Spinal cord (tissue), 10 donors: ENCODE results near the gene PDGFRA. TPM values are rescaled to one million over a fixed set of nuclear protein-coding genes. Genes with fewer than 3 reads are reported as not detected.
A peak's percentile ranks its signal among the peaks of the same experiment; 100 is the strongest.
"Not testable (repeated sequence)": the region's sequence is repeated elsewhere in the genome, so short reads cannot be mapped to it uniquely, and the experiment has no call there.

ENCODE experiments used
- DNase-seq, 6 donors: peaks; one replicate each; pipeline versions ENCODE4 v3.0.0 to v3.0.0-alpha.2; 2013 to 2015; ENCODE audit warnings: low spot score in 6 of 6, low read depth in 4 of 6
- H3K27ac ChIP-seq: one replicate; pipeline ENCODE4 v1.5.1; 2013; ENCODE audit warnings: low read depth, low read length, control low read depth
- H3K27me3 ChIP-seq: one replicate; pipeline ENCODE4 v1.6.1; 2013; ENCODE audit warnings: low read length; ENCODE audit not compliant: control insufficient read depth, insufficient read depth
- H3K36me3 ChIP-seq: one replicate; pipeline ENCODE4 v1.6.1; 2013; ENCODE audit warnings: low read length; ENCODE audit not compliant: control insufficient read depth, insufficient read depth
- H3K4me1 ChIP-seq: one replicate; pipeline ENCODE4 v1.6.1; 2013; ENCODE audit warnings: low read length; ENCODE audit not compliant: control insufficient read depth, insufficient read depth
- H3K4me3 ChIP-seq: one replicate; pipeline ENCODE4 v1.5.1; 2013; ENCODE audit warnings: low read depth, low read length, control low read depth
- H3K9me3 ChIP-seq: one replicate; pipeline ENCODE4 v1.6.1; 2013; ENCODE audit warnings: low read length; ENCODE audit not compliant: control insufficient read depth, insufficient read depth
- WGBS: methylation state at CpG from one replicate; pipeline ENCODE4 v1.1.5; 2013; ENCODE audit warnings: missing lambda C conversion rate; ENCODE audit not compliant: insufficient coverage; 5-methylcytosine and 5-hydroxymethylcytosine counted together
- polyA plus RNA-seq, 2 donors: library from polyadenylated mRNA; unstranded; fragments of 120-200 nt; gene quantifications; one replicate each; pipeline ENCODE4 v1.2.1, GENCODE V29; 2013; ENCODE audit not compliant: insufficient read length in 2 of 2
- total RNA-seq, 2 donors: library from RNA; depleted of rRNA in 1 of 2; stranded (reverse); fragments of 120-200 nt in 1 of 2; fragments of >200 nt in 1 of 2; gene quantifications; one replicate each; pipeline versions ENCODE4 v1.2.3 to v1.2.4, GENCODE V29; 2013 to 2014
- donor health status: healthy.

PDGFRA gene
- total and polyA plus RNA-seq, 4 donors: 82.6 to 171 (median 140) TPM

DNA sequence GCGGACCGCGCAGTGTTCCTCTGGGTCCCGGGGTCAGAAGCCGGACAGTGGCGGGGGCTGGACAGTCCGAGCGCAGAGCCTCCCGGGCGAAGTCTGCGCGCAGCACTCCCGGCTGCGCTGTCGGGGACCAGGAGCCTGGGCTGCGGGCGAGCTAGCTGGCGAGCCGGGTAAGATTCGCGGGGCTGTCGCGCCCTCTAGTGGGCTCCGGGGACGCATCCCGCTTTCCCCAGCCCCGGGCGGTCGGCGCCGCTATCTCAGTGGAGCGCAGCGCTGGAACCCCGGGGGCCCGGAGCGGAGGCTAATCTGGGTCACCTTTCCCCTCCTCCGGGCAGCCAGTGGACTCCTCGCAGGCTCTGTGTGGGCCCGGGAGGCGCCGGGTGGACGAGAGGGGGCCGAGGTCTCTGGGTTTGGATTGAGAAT lies 4.2 kb downstream of the PDGFRA start:
- under 1% methylated on average over 42 of the region's 43 CpGs for WGBS
- Histone ChIP-seq H3K27ac (peak overlapping the region; percentile 31), H3K27me3 (peaks cover 51% of the 10 kb centered on the region), H3K4me3 (peak overlapping the region; percentile 46), H3K36me3 (peaks cover 3% of the 10 kb centered on the region), H3K4me1 (peaks cover 50% of the 10 kb centered on the region), H3K9me3 (no peaks in the 10 kb centered on the region)
- peak in 3 of 6 donors; percentile 53 to 95 (median 93) for DNase-seq

DNA sequence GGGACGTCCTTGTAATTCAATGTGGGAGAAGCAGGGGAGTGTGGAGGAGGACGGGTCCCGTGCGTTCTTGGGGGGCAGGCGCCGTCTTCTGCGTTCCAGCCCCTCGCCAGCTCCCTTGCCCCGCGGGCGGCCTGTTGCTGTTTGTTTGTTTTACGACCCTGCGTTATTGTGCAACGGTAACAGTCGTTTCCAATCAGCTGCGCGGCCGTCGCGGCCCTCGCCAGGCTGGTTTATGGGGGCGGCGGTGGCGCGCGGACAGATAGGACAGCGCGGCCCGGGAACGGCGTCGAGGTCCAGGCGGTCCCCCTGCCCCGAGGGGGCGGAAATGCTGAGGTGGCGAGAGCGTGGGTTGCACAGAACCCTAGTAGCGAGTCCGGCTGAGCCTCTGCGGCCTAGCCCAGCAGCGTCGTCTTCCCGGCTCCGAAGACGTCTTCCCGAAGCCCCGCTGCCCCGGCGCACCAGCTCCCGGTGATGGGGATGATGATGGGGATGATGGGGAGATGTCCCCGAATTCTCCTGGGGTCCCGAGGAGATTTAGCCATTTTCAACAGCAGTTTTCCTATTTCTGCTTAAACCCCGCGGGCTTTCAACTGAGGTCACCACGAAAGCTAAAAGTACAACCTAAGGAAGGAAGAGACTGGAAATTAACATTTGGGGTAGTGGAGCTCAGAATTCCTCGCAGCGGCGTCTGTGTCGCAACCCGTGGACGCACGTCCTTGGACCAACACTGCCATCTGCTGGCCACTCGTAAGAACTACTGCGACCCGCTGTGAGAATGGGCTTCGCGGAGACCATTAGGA lies 4.8 kb downstream of the PDGFRA start:
- H3K27ac ChIP-seq: peak overlapping the region; percentile 31
- peak in 4 of 6 donors; percentile 69 to 95 (median 84) for DNase-seq
- peak overlapping the region; percentile 46 for H3K4me3 ChIP-seq
- H3K4me1 ChIP-seq: peaks cover 49% of the 10 kb centered on the region
- under 1% methylated on average over 59 of the region's 67 CpGs for WGBS
- H3K36me3 ChIP-seq: peaks cover 3% of the 10 kb centered on the region
- peaks cover 45% of the 10 kb centered on the region for H3K27me3 ChIP-seq
- no peaks in the 10 kb centered on the region for H3K9me3 ChIP-seq

DNA sequence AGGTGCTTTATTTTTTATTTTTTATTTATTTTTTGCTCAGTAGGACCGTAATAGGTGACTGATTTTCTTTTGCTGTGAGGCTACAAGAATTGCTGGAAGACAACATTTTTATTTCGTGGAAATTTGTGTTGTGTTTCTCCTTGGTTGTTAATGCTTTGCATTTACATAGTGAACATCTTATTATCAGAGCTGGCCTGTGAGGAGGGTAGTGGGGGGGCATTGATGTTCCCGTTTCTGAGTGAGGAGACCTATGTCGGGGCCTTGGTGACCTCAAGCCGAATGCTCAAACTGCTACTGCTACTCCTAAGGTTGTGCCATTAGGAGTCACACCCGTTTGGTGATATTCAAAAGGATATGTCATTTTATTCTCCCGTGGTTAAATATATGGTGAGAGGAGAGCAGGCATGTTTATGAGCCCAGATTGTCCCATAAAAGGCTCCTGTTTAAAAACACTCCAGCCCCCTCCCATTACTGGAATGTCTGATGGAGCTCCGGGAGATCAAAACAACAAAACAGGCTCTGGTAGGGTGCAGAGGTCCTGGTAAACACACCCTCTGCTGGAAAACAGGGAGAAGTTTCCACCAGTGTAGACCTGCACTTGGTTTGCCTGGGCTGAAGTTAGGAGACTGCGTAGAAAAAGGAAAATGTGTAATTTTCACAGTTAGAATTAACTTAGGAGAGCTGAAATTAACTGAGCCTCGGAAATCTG lies 5.6 kb downstream of the PDGFRA start:
- WGBS: 19% methylated on average over 5 of the region's 10 CpGs
- H3K36me3 ChIP-seq: peaks cover 3% of the 10 kb centered on the region
- no peak overlapping the region for H3K27ac ChIP-seq
- H3K27me3 ChIP-seq: peaks cover 37% of the 10 kb centered on the region
- no peaks in the 10 kb centered on the region for H3K9me3 ChIP-seq
- H3K4me1 ChIP-seq: peaks cover 48% of the 10 kb centered on the region
- DNase-seq: peak in 2 of 6 donors; percentile 11 to 47
- peak overlapping the region; percentile 46 for H3K4me3 ChIP-seq

DNA sequence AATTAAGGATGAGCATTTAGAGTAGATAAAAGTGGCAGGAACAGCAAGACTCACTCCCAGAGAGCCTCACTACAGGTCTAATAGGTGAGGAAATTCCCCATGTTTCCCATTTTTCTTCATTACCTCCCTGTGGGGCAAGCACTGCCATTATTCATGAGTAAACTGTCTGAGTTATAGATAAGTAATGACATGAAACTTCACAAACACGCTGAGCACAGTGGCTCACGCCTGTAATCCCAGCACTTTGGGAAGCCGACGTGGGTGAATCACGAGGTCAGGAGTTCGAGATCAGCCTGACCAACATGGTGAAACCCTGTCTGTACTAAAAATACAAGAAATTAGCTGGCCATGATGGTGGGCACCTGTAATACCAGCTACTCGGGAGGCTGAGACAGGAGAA lies 7.2 kb downstream of the PDGFRA start:
- Histone ChIP-seq H3K4me1 (peaks cover 31% of the 10 kb centered on the region), H3K27me3 (peaks cover 21% of the 10 kb centered on the region)
- 73% methylated on average over 7 of the region's 7 CpGs for WGBS
- not testable (repeated sequence) for H3K9me3 ChIP-seq, H3K36me3 ChIP-seq, H3K27ac ChIP-seq, DNase-seq, H3K4me3 ChIP-seq

DNA sequence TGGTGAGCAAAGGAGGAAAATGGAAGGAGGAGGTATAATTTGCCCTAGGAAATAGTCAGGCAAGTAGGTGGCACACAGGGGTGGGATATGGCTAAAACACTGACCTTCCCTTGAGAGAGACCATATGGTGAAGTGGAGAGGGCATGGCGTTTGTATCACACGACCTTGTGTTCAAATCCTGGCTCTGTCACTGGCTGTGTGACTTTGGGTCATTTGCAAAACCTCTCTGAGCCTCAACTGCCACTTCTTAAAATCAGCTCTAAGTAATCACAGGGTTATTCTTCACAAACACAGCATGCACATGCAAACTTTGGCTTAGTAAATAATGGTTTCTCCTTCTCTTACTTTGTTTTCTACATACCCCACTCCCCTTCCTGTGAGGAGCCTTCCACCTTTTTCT lies 8.7 kb downstream of the PDGFRA start:
- peaks cover 6% of the 10 kb centered on the region for H3K27me3 ChIP-seq
- 59% methylated on average over 2 of the region's 2 CpGs for WGBS
- H3K36me3 ChIP-seq: peaks cover 3% of the 10 kb centered on the region
- no peak overlapping the region for H3K4me3 ChIP-seq
- H3K27ac ChIP-seq: no peak overlapping the region
- H3K9me3 ChIP-seq: peaks cover 1% of the 10 kb centered on the region
- H3K4me1 ChIP-seq: peaks cover 17% of the 10 kb centered on the region
- DNase-seq: no peak

DNA sequence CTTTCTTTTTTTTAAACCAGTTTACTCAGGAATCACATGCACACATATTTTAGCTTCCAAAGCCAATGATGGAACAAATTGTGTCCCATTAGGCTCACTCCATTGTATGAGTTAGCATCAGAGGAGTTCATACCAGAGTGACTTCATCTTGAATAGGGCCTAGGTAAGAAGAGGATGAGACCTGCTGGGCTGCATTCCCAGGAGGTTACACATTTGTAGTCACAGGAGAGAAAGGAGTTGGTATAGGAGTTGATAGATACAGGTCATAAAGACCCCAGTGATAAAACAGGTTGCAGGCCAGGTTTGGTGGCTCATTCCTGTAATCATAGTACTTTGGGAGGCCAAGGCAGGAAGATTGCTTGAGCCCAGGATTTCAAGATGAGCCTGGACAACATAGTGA lies 9.3 kb downstream of the PDGFRA start:
- Histone ChIP-seq H3K27ac (no peak overlapping the region), H3K27me3 (peaks cover 4% of the 10 kb centered on the region), H3K4me3 (no peak overlapping the region), H3K9me3 (peaks cover 1% of the 10 kb centered on the region), H3K4me1 (peaks cover 11% of the 10 kb centered on the region), H3K36me3 (no peaks in the 10 kb centered on the region)
- no peak for DNase-seq

DNA sequence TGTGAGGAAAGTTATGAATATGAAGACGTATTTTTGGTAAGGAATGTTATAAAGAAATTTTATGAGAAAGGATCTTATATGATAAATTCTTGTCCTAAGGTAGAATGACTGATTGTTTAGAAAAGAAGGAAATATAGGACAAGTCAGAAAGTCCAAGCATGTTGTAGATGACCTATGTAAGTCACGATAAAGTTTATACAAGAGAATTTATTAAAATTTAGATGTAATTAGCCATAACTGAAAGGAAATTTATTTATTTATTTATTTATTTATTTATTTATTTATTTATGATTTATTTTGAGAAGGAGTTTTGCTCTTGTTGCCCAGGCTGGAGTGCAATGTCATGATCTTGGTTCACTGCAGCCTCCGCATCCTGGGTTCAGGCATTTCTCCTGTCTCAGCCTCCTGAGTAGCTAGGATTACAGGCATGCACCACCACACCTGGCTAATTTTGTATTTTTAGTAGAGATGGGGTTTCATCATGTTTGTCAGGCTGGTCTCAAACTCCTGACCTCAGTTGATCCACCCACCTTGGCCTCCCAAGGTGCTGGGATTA lies 12.3 kb downstream of the PDGFRA start:
- H3K27ac ChIP-seq, H3K4me1 ChIP-seq, H3K27me3 ChIP-seq, H3K36me3 ChIP-seq, H3K4me3 ChIP-seq, DNase-seq, H3K9me3 ChIP-seq: not testable (repeated sequence)
- WGBS: no CpG with 5 or more reads among the region's 3 CpGs

DNA sequence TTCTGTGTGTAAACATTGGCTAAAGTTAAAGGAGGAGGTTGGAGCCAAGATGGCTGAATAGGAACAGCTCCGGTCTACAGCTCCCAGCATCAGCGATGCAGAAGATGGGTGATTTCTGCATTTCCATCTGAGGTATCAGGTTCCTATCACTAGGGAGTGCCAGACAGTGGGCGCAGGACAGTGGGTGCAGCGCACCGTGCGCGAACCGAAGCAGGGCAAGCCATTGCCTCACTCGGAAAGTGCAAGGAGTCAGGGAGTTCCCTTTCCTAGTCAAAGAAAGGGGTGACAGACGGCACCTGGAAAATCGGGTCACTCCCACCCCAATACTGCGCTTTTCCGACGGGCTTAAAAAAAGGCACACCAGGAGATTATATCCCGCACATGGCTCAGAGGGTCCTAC lies 14.4 kb downstream of the PDGFRA start:
- not testable (repeated sequence) for H3K36me3 ChIP-seq, H3K9me3 ChIP-seq, H3K27me3 ChIP-seq, DNase-seq, H3K27ac ChIP-seq, H3K4me3 ChIP-seq, H3K4me1 ChIP-seq
- 94% methylated on average over 9 of the region's 15 CpGs for WGBS

DNA sequence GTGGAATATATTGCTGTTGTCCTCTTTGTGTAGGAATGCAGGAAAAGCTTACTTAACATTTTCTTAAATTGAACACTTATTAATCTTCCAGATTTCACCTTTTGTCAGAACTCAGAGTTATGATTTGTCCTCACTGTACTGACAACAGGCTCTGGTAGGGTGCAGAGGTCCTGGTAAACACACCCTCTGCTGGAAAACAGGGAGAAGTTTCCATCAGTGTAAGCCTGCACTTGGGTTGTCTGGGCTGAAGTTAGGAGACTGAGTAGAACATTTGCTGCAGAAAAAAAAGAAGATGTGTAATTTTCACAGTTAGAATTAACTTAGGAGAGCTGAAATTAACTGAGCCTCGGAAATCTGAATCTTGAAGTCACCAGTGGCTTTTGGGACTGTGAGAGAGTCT lies 23.2 kb downstream of the PDGFRA start:
- H3K36me3 ChIP-seq, H3K9me3 ChIP-seq, H3K4me1 ChIP-seq, H3K27ac ChIP-seq, H3K4me3 ChIP-seq, DNase-seq, H3K27me3 ChIP-seq: not testable (repeated sequence)
- 100% methylated on average over 1 of the region's 1 CpG for WGBS
